ENCODE data around the gene LHPP.

Gene LHPP

DNA sequence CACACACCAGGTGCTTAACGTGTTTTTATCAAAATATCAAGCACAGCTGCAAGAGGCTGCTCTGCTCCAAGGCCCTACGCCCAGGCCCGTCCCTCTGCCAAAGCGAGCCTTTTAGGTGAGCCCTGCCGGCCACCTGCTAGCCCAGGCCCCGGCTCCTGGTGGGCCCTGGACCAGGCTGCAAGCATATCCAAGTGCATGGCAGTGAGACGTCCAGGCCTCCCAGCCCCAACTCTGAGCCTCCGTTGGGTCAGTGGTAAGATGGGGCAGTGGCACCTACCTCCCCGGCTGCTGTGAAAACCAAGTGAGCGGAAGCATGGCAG, 136.2 kb downstream of the LHPP start:
- no peak overlapping the region for H3K27ac ChIP-seq (ENCODE audit: low read depth, low read length)
- H3K36me3 ChIP-seq (ENCODE audit: insufficient read depth, low read length), result no peaks in the 10 kb centered on the region
- no peak overlapping the region for H3K9ac ChIP-seq (ENCODE audit: low read length)
- H3K27me3 ChIP-seq (ENCODE audit: control insufficient read depth in 1 of 2, insufficient read depth in 2 of 2, low read length in 2 of 2), result no peaks in the 10 kb centered on the region
- no peak overlapping the region for H3K4me3 ChIP-seq (ENCODE audit: low read depth in 1 of 2, low read length in 2 of 2)
- H3K4me1 ChIP-seq (ENCODE audit: insufficient read depth, low read length), result no peaks in the 10 kb centered on the region
- no peaks in the 10 kb centered on the region for H3K9me3 ChIP-seq (ENCODE audit: low read length)

GRCh38 chr10:124598196-124598595, 136.6 kb downstream of the LHPP start:
- no peaks in the 10 kb centered on the region for H3K27me3 ChIP-seq (ENCODE audit: control insufficient read depth in 1 of 2, insufficient read depth in 2 of 2, low read length in 2 of 2)
- no peak overlapping the region for H3K4me3 ChIP-seq (ENCODE audit: low read depth in 1 of 2, low read length in 2 of 2)
- H3K9me3 ChIP-seq (ENCODE audit: low read length), result no peaks in the 10 kb centered on the region
- no peaks in the 10 kb centered on the region for H3K36me3 ChIP-seq (ENCODE audit: insufficient read depth, low read length)
- no peaks in the 10 kb centered on the region for H3K4me1 ChIP-seq (ENCODE audit: insufficient read depth, low read length)
- no peak overlapping the region for H3K9ac ChIP-seq (ENCODE audit: low read length)
- no peak overlapping the region for H3K27ac ChIP-seq (ENCODE audit: low read depth, low read length)

- H3K4me1 ChIP-seq (ENCODE audit: insufficient read depth, low read length), result no peaks in the 10 kb centered on the region
Measured at GRCh38 chr10:124598773-124599587, 137.4 kb downstream of the LHPP start.

DNA sequence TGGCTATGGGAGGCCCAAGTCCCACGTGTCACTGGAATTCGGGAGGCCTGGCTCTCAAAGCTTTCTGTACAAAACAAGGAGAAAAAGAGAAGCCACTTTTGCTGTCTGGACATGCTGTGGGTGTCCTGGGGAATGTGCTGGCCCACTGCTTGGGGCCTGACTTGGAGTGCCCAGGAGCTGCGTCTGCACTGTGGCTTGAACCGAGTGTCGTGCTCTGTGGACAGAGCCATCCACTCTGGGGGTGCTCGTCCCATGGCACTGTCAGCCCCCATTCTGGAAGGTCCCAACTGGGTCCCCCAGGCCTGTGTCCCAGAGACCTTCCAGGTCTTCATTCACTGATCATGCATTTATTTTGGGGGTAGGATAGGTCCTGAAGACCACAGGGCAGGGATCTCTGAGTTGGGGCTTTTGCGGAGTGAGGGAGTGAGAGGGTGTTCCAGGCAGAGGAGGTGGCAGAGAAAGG, 138.0 kb downstream of the LHPP start:
- Histone ChIP-seq H3K4me1 (ENCODE audit: insufficient read depth, low read length) (no peaks in the 10 kb centered on the region), H3K9me3 (ENCODE audit: low read length) (no peaks in the 10 kb centered on the region), H3K4me3 (ENCODE audit: low read depth in 1 of 2, low read length in 2 of 2) (no peak overlapping the region), H3K9ac (ENCODE audit: low read length) (no peak overlapping the region), H3K27ac (ENCODE audit: low read depth, low read length) (no peak overlapping the region), H3K27me3 (ENCODE audit: control insufficient read depth in 1 of 2, insufficient read depth in 2 of 2, low read length in 2 of 2) (no peaks in the 10 kb centered on the region), H3K36me3 (ENCODE audit: insufficient read depth, low read length) (no peaks in the 10 kb centered on the region)

More at GRCh38 chr10:124598773-124599587, 137.4 kb downstream of the LHPP start:
- Histone ChIP-seq H3K4me3 (ENCODE audit: low read depth in 1 of 2, low read length in 2 of 2) (no peak overlapping the region), H3K36me3 (ENCODE audit: insufficient read depth, low read length) (no peaks in the 10 kb centered on the region), H3K9ac (ENCODE audit: low read length) (no peak overlapping the region), H3K27me3 (ENCODE audit: control insufficient read depth in 1 of 2, insufficient read depth in 2 of 2, low read length in 2 of 2) (no peaks in the 10 kb centered on the region), H3K27ac (ENCODE audit: low read depth, low read length) (no peak overlapping the region), H3K9me3 (ENCODE audit: low read length) (no peaks in the 10 kb centered on the region)

- H3K27ac ChIP-seq (ENCODE audit: low read depth, low read length), result no peak overlapping the region
- no peaks in the 10 kb centered on the region for H3K9me3 ChIP-seq (ENCODE audit: low read length)
- no peak overlapping the region for H3K9ac ChIP-seq (ENCODE audit: low read length)
Measured at GRCh38 chr10:124600051-124600880, 138.6 kb downstream of the LHPP start.

GRCh38 chr10:124601016-124601415, 139.4 kb downstream of the LHPP start:
- Histone ChIP-seq H3K9me3 (ENCODE audit: low read length) (no peaks in the 10 kb centered on the region), H3K9ac (ENCODE audit: low read length) (no peak overlapping the region), H3K4me1 (ENCODE audit: insufficient read depth, low read length) (no peaks in the 10 kb centered on the region), H3K27me3 (ENCODE audit: control insufficient read depth in 1 of 2, insufficient read depth in 2 of 2, low read length in 2 of 2) (no peaks in the 10 kb centered on the region), H3K36me3 (ENCODE audit: insufficient read depth, low read length) (no peaks in the 10 kb centered on the region), H3K27ac (ENCODE audit: low read depth, low read length) (no peak overlapping the region), H3K4me3 (ENCODE audit: low read depth in 1 of 2, low read length in 2 of 2) (no peak overlapping the region)

More at GRCh38 chr10:124600051-124600880, 138.6 kb downstream of the LHPP start:
- no peaks in the 10 kb centered on the region for H3K27me3 ChIP-seq (ENCODE audit: control insufficient read depth in 1 of 2, insufficient read depth in 2 of 2, low read length in 2 of 2)
- H3K4me3 ChIP-seq (ENCODE audit: low read depth in 1 of 2, low read length in 2 of 2), result no peak overlapping the region
- H3K36me3 ChIP-seq (ENCODE audit: insufficient read depth, low read length), result no peaks in the 10 kb centered on the region
- H3K4me1 ChIP-seq (ENCODE audit: insufficient read depth, low read length), result no peaks in the 10 kb centered on the region

GRCh38 chr10:124601431-124602120, 140.0 kb downstream of the LHPP start:
- H3K9me3 ChIP-seq (ENCODE audit: low read length), result no peaks in the 10 kb centered on the region
- no peak overlapping the region for H3K27ac ChIP-seq (ENCODE audit: low read depth, low read length)
- H3K36me3 ChIP-seq (ENCODE audit: insufficient read depth, low read length), result no peaks in the 10 kb centered on the region
- H3K4me1 ChIP-seq (ENCODE audit: insufficient read depth, low read length), result no peaks in the 10 kb centered on the region
- H3K4me3 ChIP-seq (ENCODE audit: low read depth in 1 of 2, low read length in 2 of 2), result no peak overlapping the region
- no peak overlapping the region for H3K9ac ChIP-seq (ENCODE audit: low read length)
- no peaks in the 10 kb centered on the region for H3K27me3 ChIP-seq (ENCODE audit: control insufficient read depth in 1 of 2, insufficient read depth in 2 of 2, low read length in 2 of 2)

DNA sequence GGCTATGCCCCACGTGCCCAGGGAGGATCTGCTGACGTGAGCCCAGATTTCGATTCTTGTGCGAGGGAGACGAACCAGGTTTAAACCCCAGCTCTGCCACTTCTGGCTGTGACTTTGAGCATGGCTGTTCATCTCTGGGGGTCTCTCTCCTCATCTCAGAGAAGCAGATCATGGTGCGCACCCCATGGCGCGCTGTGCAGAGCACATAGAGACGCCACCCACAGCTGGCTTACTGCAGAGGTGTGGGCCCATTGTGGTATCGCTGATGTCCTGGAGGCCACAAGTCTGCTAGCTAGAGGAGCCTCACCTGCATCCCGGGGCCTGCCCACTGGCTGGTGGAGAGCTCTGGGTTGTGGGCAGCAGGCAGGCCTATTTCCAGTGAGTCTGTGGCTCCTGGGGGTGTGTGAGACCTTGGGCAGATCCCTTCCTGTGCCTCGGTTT, 140.5 kb downstream of the LHPP start:
- Histone ChIP-seq H3K9ac (ENCODE audit: low read length) (no peak overlapping the region), H3K27ac (ENCODE audit: low read depth, low read length) (no peak overlapping the region), H3K36me3 (ENCODE audit: insufficient read depth, low read length) (no peaks in the 10 kb centered on the region), H3K4me3 (ENCODE audit: low read depth in 1 of 2, low read length in 2 of 2) (no peak overlapping the region), H3K27me3 (ENCODE audit: control insufficient read depth in 1 of 2, insufficient read depth in 2 of 2, low read length in 2 of 2) (no peaks in the 10 kb centered on the region), H3K4me1 (ENCODE audit: insufficient read depth, low read length) (no peaks in the 10 kb centered on the region), H3K9me3 (ENCODE audit: low read length) (no peaks in the 10 kb centered on the region)

- H3K9me3 ChIP-seq (ENCODE audit: low read length), result no peaks in the 10 kb centered on the region
- H3K4me1 ChIP-seq (ENCODE audit: insufficient read depth, low read length), result no peaks in the 10 kb centered on the region
- no peak overlapping the region for H3K4me3 ChIP-seq (ENCODE audit: low read depth in 1 of 2, low read length in 2 of 2)
- no peaks in the 10 kb centered on the region for H3K27me3 ChIP-seq (ENCODE audit: control insufficient read depth in 1 of 2, insufficient read depth in 2 of 2, low read length in 2 of 2)
- H3K27ac ChIP-seq (ENCODE audit: low read depth, low read length), result no peak overlapping the region
- H3K36me3 ChIP-seq (ENCODE audit: insufficient read depth, low read length), result no peaks in the 10 kb centered on the region
- H3K9ac ChIP-seq (ENCODE audit: low read length), result no peak overlapping the region
Measured at GRCh38 chr10:124602646-124603365, 141.2 kb downstream of the LHPP start.

DNA sequence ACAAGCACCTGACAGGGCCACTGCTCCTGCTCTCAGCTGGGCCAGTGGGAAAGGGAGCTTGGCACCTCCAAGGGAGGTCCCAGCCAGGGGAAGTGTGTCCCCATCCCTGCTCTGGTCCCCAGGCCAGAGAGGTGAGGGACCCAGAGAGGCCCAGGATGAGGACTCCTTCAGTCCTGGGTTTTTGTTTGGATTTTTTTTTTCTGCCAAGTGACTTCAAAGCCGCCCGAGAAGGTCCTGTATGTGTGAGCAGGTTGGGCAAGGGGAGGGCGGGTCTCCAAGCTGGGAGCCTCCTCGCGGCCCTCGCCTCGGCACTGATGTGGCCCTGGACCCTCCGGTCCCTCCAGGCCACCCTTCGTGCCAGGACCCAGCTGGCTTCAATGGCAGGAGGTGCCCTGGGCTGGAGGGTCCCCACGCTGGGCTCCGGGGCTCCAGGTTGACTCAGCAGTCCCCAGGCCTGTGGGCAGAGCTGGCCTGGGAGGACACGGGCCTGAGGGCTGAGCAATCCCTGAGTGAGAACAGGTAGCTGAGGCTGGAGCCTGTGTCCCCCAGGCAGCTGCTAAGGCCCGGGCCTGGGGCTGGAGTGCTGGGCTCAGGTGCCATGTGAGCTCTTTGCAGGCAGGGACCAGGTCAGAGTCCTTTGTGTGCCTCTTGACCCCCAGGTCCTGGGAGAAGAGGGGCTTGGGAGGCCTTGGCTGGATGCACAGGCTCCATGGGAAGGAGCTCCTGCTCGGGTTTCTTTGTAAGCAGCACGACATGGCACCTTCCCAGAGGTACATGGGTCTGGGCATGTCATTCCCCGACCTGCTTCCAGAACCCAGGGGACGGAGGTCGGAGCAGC, 142.0 kb downstream of the LHPP start:
- H3K27me3 ChIP-seq (ENCODE audit: control insufficient read depth in 1 of 2, insufficient read depth in 2 of 2, low read length in 2 of 2), result no peaks in the 10 kb centered on the region
- no peak overlapping the region for H3K9ac ChIP-seq (ENCODE audit: low read length)
- H3K27ac ChIP-seq (ENCODE audit: low read depth, low read length), result no peak overlapping the region
- H3K9me3 ChIP-seq (ENCODE audit: low read length), result no peaks in the 10 kb centered on the region
- H3K4me3 ChIP-seq (ENCODE audit: low read depth in 1 of 2, low read length in 2 of 2), result no peak overlapping the region
- H3K4me1 ChIP-seq (ENCODE audit: insufficient read depth, low read length), result no peaks in the 10 kb centered on the region
- no peaks in the 10 kb centered on the region for H3K36me3 ChIP-seq (ENCODE audit: insufficient read depth, low read length)
